ENCODE measurements around the gene WDR72. TPM values are rescaled to one million over a fixed set of nuclear protein-coding genes. Genes with fewer than 3 reads are reported as not detected.
A peak's percentile ranks its signal among the peaks of the same experiment; 100 is the strongest.

WDR72 gene
- total and polyA plus RNA-seq, 4 donors, result 6.1 to 55.4 (median 17.0) TPM

- no peaks in the 10 kb centered on the region for H3K27me3 ChIP-seq (ENCODE audit: control insufficient read depth in 4 of 4, insufficient read depth in 4 of 4, low read length in 3 of 4)
- TF ChIP-seq CTCF (IDR thresholded peaks at IDR 0.05; ENCODE audit: low read depth, low read length, missing input control) (no peak), NR2F2 (IDR thresholded peaks at IDR 0.05) (no peak), RXRA (IDR thresholded peaks at IDR 0.05) (no peak), HNF4G (IDR thresholded peaks at IDR 0.05) (no peak), RAD21 (IDR thresholded peaks at IDR 0.05) (no peak), SP1 (IDR thresholded peaks at IDR 0.05) (no peak), EGR1 (IDR thresholded peaks at IDR 0.05; ENCODE audit: low read depth in 2 of 2) (no peak), FOXA2 (IDR thresholded peaks at IDR 0.05) (no peak), HNF4A (conservative IDR thresholded peaks at IDR 0.05) (no peak), MAX (IDR thresholded peaks at IDR 0.05) (no peak), YY1 (IDR thresholded peaks at IDR 0.05) (no peak), TAF1 (conservative IDR thresholded peaks at IDR 0.05) (no peak), GABPA (IDR thresholded peaks at IDR 0.05 in 1 of 2, conservative IDR thresholded peaks at IDR 0.05 in 1 of 2) (no peak), FOXA1 (IDR thresholded peaks at IDR 0.05) (no peak), JUND (IDR thresholded peaks at IDR 0.05) (no peak), ATF3 (IDR thresholded peaks at IDR 0.05) (no peak)
Measured at GRCh38 chr15:53675832-53676231, 83.6 kb downstream of the WDR72 start.

GRCh38 chr15:53671545-53671944 lies 87.9 kb downstream of the WDR72 start:
- Histone ChIP-seq H3K27ac (ENCODE audit: low read depth in 1 of 2, low read length in 2 of 2) (peak overlapping the region in 1 of 2 donors; percentile 1), H3K9ac (ENCODE audit: low read depth in 1 of 2, low read length in 2 of 2) (no peak overlapping the region), H3K27me3 (ENCODE audit: control insufficient read depth in 4 of 4, insufficient read depth in 4 of 4, low read length in 3 of 4) (no peaks in the 10 kb centered on the region), H3K36me3 (ENCODE audit: control insufficient read depth in 4 of 4, insufficient read depth in 3 of 4, low read depth in 1 of 4, low read length in 3 of 4) (peaks cover 0 to 3% (median 2%) of the 10 kb centered on the region in 4 donors), H3K4me3 (ENCODE audit: low read depth in 1 of 3, low read length in 3 of 3) (no peak overlapping the region), H3K9me3 (ENCODE audit: control insufficient read depth in 4 of 4, low read length in 3 of 4) (no peaks in the 10 kb centered on the region), H3K4me1 (ENCODE audit: control insufficient read depth in 4 of 4, insufficient read depth in 4 of 4, low read length in 3 of 4) (no peaks in the 10 kb centered on the region)
- TF ChIP-seq GABPA (IDR thresholded peaks at IDR 0.05 in 1 of 2, conservative IDR thresholded peaks at IDR 0.05 in 1 of 2) (no peak), MAX (IDR thresholded peaks at IDR 0.05) (no peak), EGR1 (IDR thresholded peaks at IDR 0.05; ENCODE audit: low read depth in 2 of 2) (no peak), CTCF (IDR thresholded peaks at IDR 0.05; ENCODE audit: low read depth, low read length, missing input control) (no peak), RAD21 (IDR thresholded peaks at IDR 0.05) (no peak), HNF4A (conservative IDR thresholded peaks at IDR 0.05) (no peak), FOXA2 (IDR thresholded peaks at IDR 0.05) (no peak), YY1 (IDR thresholded peaks at IDR 0.05) (no peak), JUND (IDR thresholded peaks at IDR 0.05) (no peak), HNF4G (IDR thresholded peaks at IDR 0.05) (no peak), ZBTB33 (IDR thresholded peaks at IDR 0.05) (no peak), RXRA (IDR thresholded peaks at IDR 0.05) (no peak)
- DNase-seq (ENCODE audit: low spot score), result no peak
- WGBS, result 87% methylated on average over 4 of the region's 4 CpGs

More at GRCh38 chr15:53675832-53676231, 83.6 kb downstream of the WDR72 start:
- no peak for DNase-seq (ENCODE audit: low spot score)
- Histone ChIP-seq H3K4me1 (ENCODE audit: control insufficient read depth in 4 of 4, insufficient read depth in 4 of 4, low read length in 3 of 4) (no peaks in the 10 kb centered on the region), H3K36me3 (ENCODE audit: control insufficient read depth in 4 of 4, insufficient read depth in 3 of 4, low read depth in 1 of 4, low read length in 3 of 4) (peaks cover 0 to 3% (median under 1%) of the 10 kb centered on the region in 4 donors), H3K9me3 (ENCODE audit: control insufficient read depth in 4 of 4, low read length in 3 of 4) (no peaks in the 10 kb centered on the region), H3K4me3 (ENCODE audit: low read depth in 1 of 3, low read length in 3 of 3) (no peak overlapping the region), H3K27ac (ENCODE audit: low read depth in 1 of 2, low read length in 2 of 2) (no peak overlapping the region), H3K9ac (ENCODE audit: low read depth in 1 of 2, low read length in 2 of 2) (no peak overlapping the region)

All from liver (tissue), 9 donors.